A172 (cell line): ENCODE measurements around the gene VTI1A. TPM values are rescaled to one million over a fixed set of nuclear protein-coding genes. Genes with fewer than 3 reads are reported as not detected.
A peak's percentile ranks its signal among the peaks of the same experiment; 100 is the strongest.

Source experiments
- DNase-seq: peaks from one replicate; pipeline ENCODE4 v3.0.0-alpha.2; 2015; ENCODE audit warnings: low spot score
- total RNA-seq: library from RNA; depleted of rRNA; stranded (reverse); fragments of >200 nt; shearing (Covaris generic); gene quantifications from 2 replicates; pipeline ENCODE4 v1.2.3, GENCODE V29; 2014

The VTI1A gene
- total RNA-seq, 1 experiment from 2014 or later: 38.1 TPM

GRCh38 chr10:112810711-112811151, 363.7 kb downstream of the VTI1A start:
- no peak for DNase-seq

- DNase-seq: peak; percentile 92
These were observed 364.9 kb downstream of the VTI1A start for GRCh38 chr10:112811741-112812551.

DNA sequence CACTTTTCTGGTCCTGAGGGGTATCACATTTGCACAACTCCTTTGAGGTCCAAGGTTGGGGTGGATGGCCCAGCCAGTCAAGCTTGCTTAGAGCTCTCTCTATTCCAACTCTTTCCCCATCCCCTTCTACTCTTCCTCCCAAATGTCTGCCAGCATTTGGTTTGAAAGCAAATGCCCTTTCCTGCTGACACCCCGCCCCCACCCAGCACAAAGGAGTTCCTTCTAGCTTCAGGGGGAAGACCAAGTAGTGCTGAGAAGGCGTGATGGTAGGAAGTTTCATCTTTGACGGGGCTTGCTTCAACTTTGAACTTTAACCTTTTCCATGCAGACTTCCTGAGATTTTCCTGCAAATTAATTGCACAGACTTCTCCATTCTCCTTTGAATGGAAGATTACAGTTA, 365.6 kb downstream of the VTI1A start:
- no peak for DNase-seq

GRCh38 chr10:112813866-112814591, 367.0 kb downstream of the VTI1A start:
- DNase-seq: no peak

DNA sequence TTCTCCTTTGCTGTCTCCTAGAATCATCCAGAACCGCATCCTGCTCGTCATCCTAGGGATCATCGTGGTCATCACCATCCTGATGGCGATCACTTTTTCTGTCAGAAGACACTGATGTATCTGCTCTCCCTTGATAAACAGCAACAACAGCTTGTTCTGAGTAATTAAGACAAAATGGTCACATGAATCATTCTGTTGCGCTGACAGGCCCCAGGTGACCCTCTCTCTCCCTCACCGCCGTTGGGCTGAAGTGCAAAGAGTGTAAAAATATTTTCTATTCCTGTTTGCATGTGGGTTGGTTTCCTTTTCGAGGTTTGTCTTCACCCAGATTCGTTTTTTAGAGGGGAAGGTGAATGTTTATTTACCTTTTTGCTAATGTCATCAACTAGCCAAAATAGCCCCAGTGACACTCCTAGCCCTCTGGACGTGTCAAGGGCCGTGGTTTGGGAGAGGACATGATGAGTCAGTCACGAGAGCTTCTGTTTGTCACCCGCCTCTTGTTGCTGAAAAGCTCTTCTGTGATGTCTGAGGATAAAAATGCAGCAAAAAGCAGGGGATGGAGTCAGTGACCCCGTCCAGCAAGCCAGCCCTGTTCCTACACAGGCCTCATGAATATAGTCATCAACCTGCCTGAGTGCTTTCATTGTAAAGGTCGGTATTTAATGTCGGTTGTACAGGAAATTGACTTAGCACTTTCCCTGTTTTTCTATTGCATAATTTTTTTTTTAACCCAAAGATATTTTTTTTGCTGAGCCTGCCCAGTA, 368.4 kb downstream of the VTI1A start:
- DNase-seq: peak; percentile 72

DNA sequence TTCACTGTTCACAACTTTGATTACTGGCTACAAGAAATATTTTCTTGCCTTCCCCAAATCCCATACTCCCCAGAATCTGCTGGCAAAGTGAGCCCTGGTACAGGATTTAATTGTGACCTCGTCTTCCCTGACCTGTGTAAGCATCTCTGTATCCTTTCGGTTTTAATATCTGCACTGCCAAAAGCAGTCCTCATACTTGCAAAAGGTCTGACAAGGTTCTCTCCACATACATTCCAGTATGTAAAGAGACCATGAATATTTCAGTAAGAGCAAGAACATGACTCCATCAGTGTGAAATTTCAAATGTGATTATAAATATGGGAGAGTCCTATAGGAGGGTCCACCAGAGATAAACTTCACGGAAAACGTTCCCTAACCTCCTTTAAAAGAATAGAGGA, 369.0 kb downstream of the VTI1A start:
- DNase-seq: no peak

DNA sequence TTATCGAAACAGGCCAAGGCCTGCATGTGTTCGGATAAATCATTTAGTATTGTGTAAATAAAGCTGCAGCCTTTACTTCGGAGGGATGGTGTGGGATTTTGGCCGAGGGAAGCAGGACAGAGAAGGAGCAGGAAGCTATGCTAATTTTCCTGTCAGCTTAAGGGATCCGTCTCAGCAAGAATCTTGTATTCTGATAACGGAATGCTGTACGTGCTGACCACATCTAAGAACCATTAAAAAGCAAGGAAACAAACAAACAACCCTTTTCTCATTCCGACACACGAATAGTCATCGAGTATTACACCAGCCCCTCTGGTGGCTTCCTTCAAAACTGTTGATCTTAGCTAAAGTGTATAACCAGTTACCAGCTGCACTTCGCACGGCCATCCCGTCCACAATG, 369.9 kb downstream of the VTI1A start:
- no peak for DNase-seq

GRCh38 chr10:112817981-112818777, 371.2 kb downstream of the VTI1A start:
- no peak for DNase-seq

DNA sequence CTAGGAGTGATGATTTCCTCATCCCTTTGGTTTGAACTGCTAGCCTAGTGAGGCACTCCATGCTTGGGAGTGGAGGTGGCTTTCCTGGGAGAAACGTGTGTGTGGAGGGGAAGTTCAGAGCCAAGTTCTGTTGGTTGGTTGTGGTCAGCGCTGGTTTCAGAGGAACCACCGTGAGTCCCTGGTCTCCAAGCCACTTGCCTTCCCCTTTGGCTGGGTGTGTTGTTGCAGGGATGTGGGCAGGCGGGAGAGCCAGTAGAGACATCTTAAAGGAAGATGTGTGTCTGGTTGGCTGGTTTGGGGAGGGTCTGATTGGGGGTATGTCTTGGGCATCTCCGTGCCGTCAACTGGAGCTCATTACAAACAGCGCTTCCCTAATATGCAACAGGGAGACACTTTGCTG, 372.2 kb downstream of the VTI1A start:
- no peak for DNase-seq

- no peak for DNase-seq
These were observed 373.3 kb downstream of the VTI1A start for GRCh38 chr10:112820320-112820719.

DNA sequence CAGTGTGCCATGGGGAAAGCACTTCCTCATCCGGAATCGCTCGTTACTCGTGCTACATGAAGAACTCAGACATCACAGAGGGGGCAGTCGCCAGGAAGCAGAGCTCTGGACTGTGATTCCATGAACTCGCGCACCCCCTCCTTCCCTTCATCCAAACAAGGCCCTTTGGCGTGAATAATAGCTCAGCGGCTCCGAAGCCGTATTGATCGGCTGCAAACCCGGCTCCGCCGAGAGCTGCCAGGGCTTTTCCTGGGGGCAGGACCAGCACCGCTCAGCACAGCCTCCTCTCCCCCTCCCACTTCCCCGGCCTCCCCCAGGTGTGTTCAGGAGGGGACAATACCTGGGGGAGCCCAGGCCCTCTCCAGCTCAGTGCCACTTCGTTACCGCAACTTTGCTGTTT, 374.0 kb downstream of the VTI1A start:
- DNase-seq: no peak

GRCh38 chr10:112821663-112822062, 374.6 kb downstream of the VTI1A start:
- peak; percentile 60 for DNase-seq

GRCh38 chr10:112823007-112823406, 376.0 kb downstream of the VTI1A start:
- no peak for DNase-seq

DNA sequence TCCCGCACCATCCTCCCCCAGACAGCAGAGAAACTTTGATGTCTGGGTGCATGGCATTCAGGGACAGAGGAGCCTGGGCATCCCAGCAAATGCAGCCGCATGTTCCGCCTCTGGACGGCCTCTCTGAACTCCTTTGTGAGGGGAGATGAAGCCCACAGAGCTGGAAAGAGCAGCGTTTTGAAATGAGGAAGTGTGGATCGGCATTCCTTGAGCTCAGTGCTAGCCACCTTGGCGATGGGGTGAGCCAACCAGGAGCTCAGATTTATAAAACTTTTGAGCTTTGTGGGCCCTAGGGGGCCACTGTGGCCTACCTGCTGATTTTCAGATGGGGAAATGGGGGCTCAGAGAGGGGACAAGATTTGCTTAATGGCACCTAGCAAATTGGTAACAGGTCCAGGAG, 376.6 kb downstream of the VTI1A start:
- no peak for DNase-seq

GRCh38 chr10:112826018-112826697, 379.1 kb downstream of the VTI1A start:
- no peak for DNase-seq

DNA sequence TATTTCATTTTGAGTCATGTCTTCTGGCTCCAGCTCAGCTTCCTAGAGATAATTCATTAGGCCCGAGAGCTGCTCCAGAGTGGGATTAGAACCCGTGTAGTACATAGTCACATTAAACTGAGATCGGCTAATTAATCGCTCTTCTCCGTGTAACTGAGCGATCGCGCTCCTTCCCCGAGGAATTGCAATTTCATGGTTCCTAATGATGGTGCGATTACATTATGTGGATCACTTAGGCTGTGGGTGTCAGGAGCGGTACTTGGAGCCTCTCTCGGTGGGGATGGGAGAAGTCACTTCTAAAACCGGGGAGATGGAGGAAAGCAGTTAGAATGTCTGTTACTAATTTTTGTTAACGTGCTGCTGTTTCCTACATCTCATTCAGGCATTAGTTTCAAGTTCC, 380.1 kb downstream of the VTI1A start:
- DNase-seq: no peak

GRCh38 chr10:112827951-112828350, 380.9 kb downstream of the VTI1A start:
- DNase-seq: no peak

DNA sequence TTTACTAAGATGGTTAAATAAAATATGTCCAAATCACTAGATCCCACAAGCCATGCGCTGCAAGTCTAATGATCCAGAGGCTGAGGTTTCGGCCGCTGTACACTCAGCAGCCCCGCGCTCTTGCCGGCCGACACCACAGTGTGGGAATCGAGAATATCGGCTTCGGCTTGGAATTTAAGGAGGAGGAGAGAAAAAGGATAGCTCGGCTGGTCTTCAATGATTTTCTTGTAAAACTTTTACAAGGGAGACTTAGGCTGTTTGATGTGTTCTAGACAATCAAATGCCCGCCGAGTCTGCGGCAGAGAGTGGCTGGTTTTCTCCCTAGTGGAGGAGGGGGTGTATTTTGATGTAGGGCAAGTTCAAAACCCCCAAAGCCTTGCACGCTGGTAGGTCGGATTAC, 384.8 kb downstream of the VTI1A start:
- no peak for DNase-seq

DNA sequence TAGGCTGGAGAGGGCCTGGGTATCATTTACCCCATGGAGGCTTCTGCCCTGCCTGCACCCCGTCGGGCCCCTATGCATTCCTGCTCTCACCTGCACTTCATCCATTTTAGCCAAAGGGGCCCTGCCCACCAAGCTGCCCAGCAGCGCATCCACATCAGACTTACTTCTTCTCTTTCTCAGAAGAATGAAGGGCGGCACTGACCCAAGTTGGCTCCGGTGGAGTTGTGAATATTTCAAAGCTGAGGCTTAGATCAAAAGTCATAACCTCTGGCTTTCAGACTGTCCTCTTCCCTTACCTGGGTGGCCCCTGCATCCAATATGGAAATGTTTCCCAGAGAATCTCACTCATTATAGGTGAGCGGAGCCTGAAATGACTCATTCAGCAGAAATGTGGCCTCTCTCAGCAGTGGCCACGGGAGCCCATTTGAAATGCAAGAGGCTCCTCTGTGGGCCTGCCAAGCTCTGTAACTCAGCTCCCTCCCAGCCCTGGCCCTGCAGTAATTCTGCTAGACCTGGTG, 385.4 kb downstream of the VTI1A start:
- peak; percentile 55 for DNase-seq

GRCh38 chr10:112832959-112833358, 385.9 kb downstream of the VTI1A start:
- no peak for DNase-seq

- DNase-seq: no peak
These were observed 387.8 kb downstream of the VTI1A start for GRCh38 chr10:112834751-112835181.
